Dendritic cell treated with granulocyte-macrophage colony-stimulating factor and Interleukin-4, amounts not matched to agents 40 ng/mL and 50 ng/mL, for 4 days (primary cell): ENCODE data around the gene ATP2B3.

ENCODE experiments used
- H3K27ac Mint-ChIP-seq: one replicate; pipeline ENCODE4 v1.8.0; 2022; ENCODE audit warnings: mild to moderate bottlenecking, mixed read lengths
- H3K27me3 Mint-ChIP-seq: one replicate; pipeline ENCODE4 v1.8.0; 2022; ENCODE audit warnings: mild to moderate bottlenecking, mixed read lengths
- H3K36me3 Mint-ChIP-seq: one replicate; pipeline ENCODE4 v1.8.0; 2022; ENCODE audit warnings: low read depth, mixed read lengths
- H3K4me1 Mint-ChIP-seq: one replicate; pipeline ENCODE4 v1.8.0; 2022; ENCODE audit warnings: low read depth, mixed read lengths
- H3K4me3 Mint-ChIP-seq: one replicate; pipeline ENCODE4 v1.8.0; 2022; ENCODE audit warnings: mild to moderate bottlenecking, moderate library complexity, mixed read lengths
- H3K9me3 Mint-ChIP-seq: one replicate; pipeline ENCODE4 v1.8.0; 2022; ENCODE audit warnings: mixed read lengths
- intact Hi-C: fragments of 100-400 bp; cut with micrococcal nuclease; formaldehyde crosslinking; loops from one replicate; pipeline ENCODE4 v1.15.0; 2022

ATP2B3 gene

DNA sequence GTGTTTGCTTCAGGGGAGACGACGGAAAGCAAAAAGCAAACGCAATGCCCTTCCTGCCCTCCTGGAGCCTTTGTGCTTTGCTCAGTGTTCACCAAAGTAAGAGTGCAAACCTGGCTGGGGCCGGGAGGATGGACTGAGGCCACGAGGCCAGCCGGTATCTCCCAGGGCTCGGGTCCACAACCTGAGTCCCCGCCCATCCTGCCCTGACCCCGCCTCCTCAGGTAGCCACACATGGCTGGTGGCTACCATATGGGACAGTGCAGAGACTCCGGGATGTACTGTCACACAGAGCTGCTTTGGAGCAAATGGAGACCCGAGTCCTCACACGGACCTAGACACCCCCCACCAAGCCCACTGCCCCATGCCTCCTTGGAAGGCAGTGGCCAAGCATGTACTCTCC, 4.8 kb downstream of the ATP2B3 start:
- no peaks in the 10 kb centered on the region for H3K4me1 Mint-ChIP-seq

DNA sequence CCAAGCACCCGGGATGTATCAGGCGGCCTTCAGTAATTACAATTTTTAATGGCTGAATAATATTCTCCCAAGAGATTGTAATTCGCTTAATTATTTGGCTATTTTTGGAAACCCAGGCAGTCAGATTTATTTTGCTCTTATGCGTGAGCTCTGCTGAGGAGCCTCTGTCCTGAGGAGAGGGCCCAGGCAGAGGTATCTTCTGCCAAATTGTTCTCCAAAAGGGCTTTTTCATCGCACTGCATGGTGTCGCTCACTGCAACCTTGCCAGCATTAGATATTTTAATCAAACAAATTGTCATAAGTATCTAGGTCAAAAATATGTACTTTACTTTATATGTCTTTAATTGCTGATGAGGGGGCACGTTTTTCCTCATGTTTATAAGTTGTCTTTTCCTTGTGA, 5.8 kb downstream of the ATP2B3 start:
- intact Hi-C loops, result no loop called here
- Mint-ChIP-seq H3K27ac (no peak overlapping the region), H3K4me1 (no peaks in the 10 kb centered on the region), H3K36me3 (no peaks in the 10 kb centered on the region), H3K27me3 (peaks cover 44% of the 10 kb centered on the region), H3K4me3 (no peak overlapping the region), H3K9me3 (no peaks in the 10 kb centered on the region)

More for the DNA sequence above, 4.8 kb downstream of the ATP2B3 start:
- Mint-ChIP-seq H3K27ac (no peak overlapping the region), H3K36me3 (no peaks in the 10 kb centered on the region), H3K9me3 (no peaks in the 10 kb centered on the region), H3K27me3 (peaks cover 45% of the 10 kb centered on the region), H3K4me3 (no peak overlapping the region)
- intact Hi-C loops, result no loop called here

DNA sequence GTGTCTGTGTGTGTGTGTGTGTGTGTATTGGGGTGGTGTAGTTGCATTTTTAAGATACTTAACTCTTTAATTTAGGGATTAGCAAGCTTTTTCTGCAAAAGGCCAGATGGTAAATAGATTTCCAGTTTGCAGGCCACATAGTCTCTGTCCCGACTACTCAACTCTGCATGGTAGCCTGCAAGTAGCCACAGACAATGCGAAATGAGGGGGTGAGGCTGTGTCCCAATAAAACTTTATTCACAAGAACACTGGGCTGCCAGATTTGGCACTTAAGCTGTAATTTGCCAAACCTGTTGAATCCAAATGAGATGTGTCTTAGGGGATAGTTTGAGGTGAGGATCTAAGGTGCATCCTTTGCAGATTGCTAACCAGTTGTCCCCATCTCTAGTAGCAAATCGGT, 6.8 kb downstream of the ATP2B3 start:
- intact Hi-C loops, result no loop called here
- H3K4me3 Mint-ChIP-seq, result no peak overlapping the region
- no peaks in the 10 kb centered on the region for H3K9me3 Mint-ChIP-seq
- peaks cover 37% of the 10 kb centered on the region for H3K27me3 Mint-ChIP-seq
- no peaks in the 10 kb centered on the region for H3K36me3 Mint-ChIP-seq
- H3K4me1 Mint-ChIP-seq, result no peaks in the 10 kb centered on the region
- H3K27ac Mint-ChIP-seq, result no peak overlapping the region

DNA sequence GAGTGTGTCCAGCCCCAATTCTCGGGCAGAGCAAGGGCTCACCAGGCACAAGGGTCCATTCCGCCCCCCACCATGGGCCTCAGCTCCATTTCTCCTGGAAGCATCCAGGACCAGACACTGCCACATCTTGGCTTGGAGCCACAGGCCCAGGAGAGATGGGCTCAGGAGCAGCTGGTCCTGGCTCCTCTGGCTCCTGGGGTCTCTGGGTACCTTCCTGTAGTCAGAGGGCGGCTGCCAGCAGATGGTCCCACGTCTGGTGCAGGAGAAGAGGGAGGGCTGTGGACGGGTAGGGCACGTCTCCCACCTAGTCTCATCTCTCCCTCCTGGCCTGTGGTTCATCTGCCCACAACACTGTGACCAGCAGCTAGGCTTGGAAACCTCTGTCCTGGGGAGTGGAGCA, 8.0 kb downstream of the ATP2B3 start:
- Mint-ChIP-seq H3K4me1 (no peaks in the 10 kb centered on the region), H3K4me3 (no peak overlapping the region), H3K27ac (no peak overlapping the region), H3K9me3 (no peaks in the 10 kb centered on the region), H3K36me3 (no peaks in the 10 kb centered on the region), H3K27me3 (peaks cover 28% of the 10 kb centered on the region)
- intact Hi-C loops, result no loop called here

DNA sequence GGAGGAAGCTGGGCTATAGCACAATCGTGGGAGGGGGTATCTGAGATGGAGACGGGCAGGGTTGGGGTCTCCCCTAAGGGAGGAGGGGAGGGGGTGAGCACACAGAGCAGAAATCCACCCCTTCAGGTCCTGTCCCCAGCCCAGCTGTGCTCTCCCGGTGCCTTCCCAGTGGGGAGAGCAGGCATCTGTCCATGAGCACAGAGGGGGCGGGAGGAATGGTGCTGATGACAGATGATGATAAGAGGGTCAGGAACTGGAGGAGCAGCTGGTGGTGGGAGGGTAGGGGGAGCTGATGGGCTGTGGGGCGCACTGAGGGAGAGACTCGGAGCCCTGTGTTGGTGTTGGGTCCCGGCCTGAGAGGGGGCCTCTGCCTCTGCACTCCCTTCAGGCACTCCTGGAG, 8.6 kb downstream of the ATP2B3 start:
- Mint-ChIP-seq H3K27ac (no peak overlapping the region), H3K9me3 (no peaks in the 10 kb centered on the region)
- intact Hi-C loops, result no loop called here

DNA sequence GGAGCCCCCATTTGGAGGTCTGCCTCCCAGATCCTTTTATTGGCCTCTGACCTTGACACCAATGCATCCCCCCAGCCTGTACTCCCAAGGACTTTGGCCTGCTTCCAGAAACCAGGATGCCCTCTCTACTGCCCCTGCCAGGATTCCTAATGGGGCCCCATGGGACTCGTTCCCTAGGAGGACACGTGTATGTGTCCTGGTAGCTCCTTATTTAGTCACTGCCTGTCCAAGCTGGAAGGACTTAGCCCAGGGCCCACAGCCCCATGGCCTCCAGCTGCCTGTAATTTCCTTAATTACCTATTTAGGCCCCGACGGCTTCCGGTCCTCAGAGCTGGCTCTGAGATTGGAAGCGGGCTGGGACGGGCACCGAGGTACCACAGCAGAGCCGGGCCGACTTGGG, 9.4 kb downstream of the ATP2B3 start:
- H3K9me3 Mint-ChIP-seq, result no peaks in the 10 kb centered on the region
- no peak overlapping the region for H3K4me3 Mint-ChIP-seq
- peaks cover 21% of the 10 kb centered on the region for H3K27me3 Mint-ChIP-seq
- intact Hi-C loops, result no loop called here
- no peaks in the 10 kb centered on the region for H3K4me1 Mint-ChIP-seq
- no peak overlapping the region for H3K27ac Mint-ChIP-seq
- H3K36me3 Mint-ChIP-seq, result no peaks in the 10 kb centered on the region

More for the DNA sequence above, 8.6 kb downstream of the ATP2B3 start:
- Mint-ChIP-seq H3K4me3 (no peak overlapping the region), H3K27me3 (peaks cover 25% of the 10 kb centered on the region), H3K4me1 (no peaks in the 10 kb centered on the region), H3K36me3 (no peaks in the 10 kb centered on the region)

DNA sequence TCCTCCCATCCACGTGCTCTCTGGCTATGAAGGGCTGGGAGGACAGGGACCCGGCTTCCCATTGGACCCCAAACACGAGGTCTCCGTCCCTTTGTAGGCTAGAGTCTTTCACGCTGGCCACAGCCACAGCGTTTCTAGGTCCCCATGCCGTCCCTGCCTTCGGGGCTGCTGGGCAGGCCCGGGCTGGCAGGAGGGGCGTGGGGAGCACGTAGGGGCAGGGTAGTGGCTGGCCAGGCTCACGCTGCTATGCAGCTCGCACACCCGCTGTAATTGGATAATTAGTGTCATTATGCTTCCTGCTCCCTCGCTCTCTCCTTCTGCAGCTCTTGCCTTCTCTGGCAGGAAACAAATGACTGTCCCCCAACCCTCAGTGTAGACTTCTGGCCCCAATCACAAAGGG, 9.8 kb downstream of the ATP2B3 start:
- H3K27me3 Mint-ChIP-seq, result peaks cover 17% of the 10 kb centered on the region
- H3K36me3 Mint-ChIP-seq, result no peaks in the 10 kb centered on the region
- H3K9me3 Mint-ChIP-seq, result no peaks in the 10 kb centered on the region
- no peaks in the 10 kb centered on the region for H3K4me1 Mint-ChIP-seq
- no peak overlapping the region for H3K4me3 Mint-ChIP-seq
- no peak overlapping the region for H3K27ac Mint-ChIP-seq
- intact Hi-C loops, result no loop called here

DNA sequence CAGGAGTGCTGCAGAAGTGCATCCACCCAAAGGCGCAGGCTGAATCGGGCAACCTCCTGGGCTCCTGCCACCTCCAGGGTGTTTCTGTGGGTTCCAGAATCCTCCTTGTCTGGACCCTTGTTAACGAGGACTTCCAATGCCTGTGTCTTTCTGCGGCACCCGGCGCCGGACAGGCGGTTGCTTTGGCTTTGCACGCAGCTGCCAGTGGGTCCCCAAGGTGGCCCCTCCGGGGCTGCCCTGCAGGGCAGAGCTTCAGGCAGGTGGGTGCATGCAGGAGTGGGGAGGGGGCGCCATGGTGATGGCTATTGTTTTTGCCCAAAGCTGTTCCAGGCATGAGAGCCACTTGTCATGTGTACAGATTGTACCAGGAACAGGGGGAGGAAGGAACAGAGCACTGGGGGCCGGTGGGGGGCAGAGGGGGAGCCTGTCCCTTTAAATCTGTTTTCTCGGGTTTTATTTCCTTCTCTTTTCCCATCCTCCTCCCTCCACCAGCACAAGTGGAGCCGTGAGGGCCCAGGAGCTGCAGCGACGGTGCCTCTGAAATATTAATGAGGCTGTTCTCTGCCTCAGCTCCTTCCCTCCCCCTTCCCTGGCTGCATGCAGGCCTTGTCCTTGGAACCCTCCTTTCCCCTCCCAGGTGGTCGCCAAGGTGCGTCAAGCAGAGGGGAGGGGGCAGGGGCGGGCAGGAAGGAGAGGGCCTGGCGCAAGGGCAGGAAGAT, 13.1 kb downstream of the ATP2B3 start:
- intact Hi-C loops, result no loop called here
- Mint-ChIP-seq H3K9me3 (no peaks in the 10 kb centered on the region), H3K27ac (no peak overlapping the region), H3K36me3 (no peaks in the 10 kb centered on the region), H3K27me3 (peaks cover 13% of the 10 kb centered on the region), H3K4me1 (no peaks in the 10 kb centered on the region), H3K4me3 (no peak overlapping the region)

DNA sequence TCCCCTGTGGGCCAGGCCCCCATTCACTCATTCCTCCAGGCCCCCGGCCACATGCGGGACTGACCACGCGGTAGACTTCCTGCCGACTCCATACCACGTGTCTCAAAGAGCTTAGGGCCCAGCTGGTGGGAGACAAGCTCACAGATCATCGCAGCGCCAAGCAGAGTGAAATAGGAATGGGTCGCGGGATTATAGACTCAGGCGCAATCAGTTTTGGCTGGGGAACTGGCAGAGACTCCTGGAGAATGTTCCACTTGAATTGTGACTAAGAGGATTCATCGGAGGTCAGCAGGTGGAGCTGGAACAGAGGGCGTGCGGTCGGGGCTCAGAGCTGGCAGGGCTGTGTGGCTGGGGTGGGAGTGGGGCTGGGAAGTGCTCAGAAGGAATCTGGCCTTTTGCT, 15.6 kb downstream of the ATP2B3 start:
- Mint-ChIP-seq H3K9me3 (no peaks in the 10 kb centered on the region), H3K4me3 (no peak overlapping the region), H3K4me1 (no peaks in the 10 kb centered on the region), H3K27me3 (peaks cover 5% of the 10 kb centered on the region), H3K36me3 (no peaks in the 10 kb centered on the region), H3K27ac (no peak overlapping the region)
- intact Hi-C loops, result no loop called here

DNA sequence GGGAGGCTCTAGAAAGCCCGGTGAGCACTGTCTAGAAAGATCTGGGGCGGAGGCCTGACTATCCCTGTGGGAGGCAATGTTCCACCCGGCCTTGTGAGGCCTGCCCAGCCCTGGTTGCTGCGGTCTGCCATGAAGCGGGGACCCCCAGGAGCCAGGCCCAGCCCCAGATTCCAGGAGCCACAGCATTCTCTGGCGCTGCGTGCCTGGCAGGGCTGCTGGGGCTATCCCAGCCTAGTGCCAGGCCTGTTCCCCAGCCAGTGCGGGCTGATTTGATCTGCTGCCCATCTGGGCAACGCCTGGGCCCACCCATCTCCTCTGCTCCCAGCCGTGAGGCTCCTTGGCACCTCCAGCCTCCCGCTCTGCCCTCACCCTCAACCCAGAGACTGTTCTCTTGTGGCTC, 19.6 kb downstream of the ATP2B3 start:
- no peaks in the 10 kb centered on the region for H3K36me3 Mint-ChIP-seq
- no peaks in the 10 kb centered on the region for H3K9me3 Mint-ChIP-seq
- H3K4me3 Mint-ChIP-seq, result no peak overlapping the region
- H3K27me3 Mint-ChIP-seq, result peaks cover 18% of the 10 kb centered on the region
- no peaks in the 10 kb centered on the region for H3K4me1 Mint-ChIP-seq
- H3K27ac Mint-ChIP-seq, result no peak overlapping the region
- intact Hi-C loops, result loop anchor here (5.0 kb wide), 2 partner anchors 115 to 130 kb away; no protein-coding TSS in a partner anchor

DNA sequence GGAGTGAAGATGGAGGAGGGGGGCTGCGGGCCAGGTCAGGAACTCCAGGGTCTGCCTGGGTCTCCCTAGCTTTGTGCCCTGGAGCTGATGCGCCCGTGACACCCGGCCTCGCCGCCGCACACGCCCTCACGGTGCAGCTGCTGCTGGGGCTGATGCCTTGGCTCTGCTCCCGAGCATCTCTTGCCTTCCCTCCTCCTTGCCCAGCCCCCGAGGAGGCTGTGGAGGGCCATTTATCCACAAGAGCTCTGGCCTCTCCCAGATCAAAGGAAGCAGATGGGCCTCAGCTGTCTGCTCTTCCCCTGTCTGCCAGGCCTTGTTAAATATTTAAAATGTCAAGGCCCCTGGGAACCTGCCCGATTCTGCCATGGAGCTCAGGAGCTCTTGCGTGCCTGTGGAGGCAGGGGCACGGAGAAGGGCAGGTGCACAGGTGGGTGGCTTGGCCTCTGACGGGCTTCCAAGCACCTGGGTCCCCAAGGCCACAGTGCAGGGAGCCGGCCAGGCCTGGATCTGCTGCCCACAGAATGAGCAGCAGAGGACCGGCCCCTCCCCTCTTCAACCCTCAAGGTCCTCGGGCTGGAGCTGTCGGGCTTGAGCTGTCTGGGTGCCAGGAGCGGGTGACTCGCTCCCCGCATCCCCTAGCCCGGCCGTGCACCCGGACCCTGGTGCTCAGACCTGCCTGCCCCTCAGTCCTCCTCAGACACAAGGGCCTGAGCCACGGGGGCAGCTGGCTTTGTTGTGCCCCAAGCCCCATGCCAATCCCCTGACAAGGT, 20.3 kb downstream of the ATP2B3 start:
- intact Hi-C loops, result loop anchor here (5.0 kb wide), 2 partner anchors 115 to 130 kb away; no protein-coding TSS in a partner anchor
- no peaks in the 10 kb centered on the region for H3K9me3 Mint-ChIP-seq

DNA sequence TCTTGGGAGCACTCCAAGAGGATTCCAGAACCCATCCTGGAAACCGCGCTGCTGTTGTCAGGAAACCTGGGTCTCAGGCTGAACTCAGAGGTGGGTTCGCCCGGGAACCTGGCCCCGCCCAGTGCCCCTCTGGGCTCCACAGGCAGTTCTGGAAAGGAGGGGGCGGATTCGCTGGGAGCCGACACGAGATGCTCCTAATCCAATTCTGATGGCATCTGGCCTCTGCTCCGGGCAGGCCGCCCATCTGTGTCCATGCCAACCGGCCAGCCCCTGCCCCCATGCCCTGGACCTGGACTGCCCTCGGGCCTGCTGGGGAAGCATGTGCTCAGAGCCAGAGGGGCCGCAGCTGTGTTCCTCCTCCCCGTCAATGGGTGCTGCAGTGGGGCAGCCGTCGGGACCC, 21.0 kb downstream of the ATP2B3 start:
- intact Hi-C loops, result loop anchor here (5.0 kb wide), 2 partner anchors 114 to 129 kb away; no protein-coding TSS in a partner anchor
- Mint-ChIP-seq H3K36me3 (no peaks in the 10 kb centered on the region), H3K9me3 (no peaks in the 10 kb centered on the region), H3K27ac (no peak overlapping the region), H3K4me1 (no peaks in the 10 kb centered on the region), H3K4me3 (no peak overlapping the region), H3K27me3 (peaks cover 18% of the 10 kb centered on the region)

More for the DNA sequence above, 20.3 kb downstream of the ATP2B3 start:
- H3K27me3 Mint-ChIP-seq, result peaks cover 18% of the 10 kb centered on the region
- no peak overlapping the region for H3K4me3 Mint-ChIP-seq
- no peaks in the 10 kb centered on the region for H3K4me1 Mint-ChIP-seq
- H3K27ac Mint-ChIP-seq, result no peak overlapping the region
- H3K36me3 Mint-ChIP-seq, result no peaks in the 10 kb centered on the region

DNA sequence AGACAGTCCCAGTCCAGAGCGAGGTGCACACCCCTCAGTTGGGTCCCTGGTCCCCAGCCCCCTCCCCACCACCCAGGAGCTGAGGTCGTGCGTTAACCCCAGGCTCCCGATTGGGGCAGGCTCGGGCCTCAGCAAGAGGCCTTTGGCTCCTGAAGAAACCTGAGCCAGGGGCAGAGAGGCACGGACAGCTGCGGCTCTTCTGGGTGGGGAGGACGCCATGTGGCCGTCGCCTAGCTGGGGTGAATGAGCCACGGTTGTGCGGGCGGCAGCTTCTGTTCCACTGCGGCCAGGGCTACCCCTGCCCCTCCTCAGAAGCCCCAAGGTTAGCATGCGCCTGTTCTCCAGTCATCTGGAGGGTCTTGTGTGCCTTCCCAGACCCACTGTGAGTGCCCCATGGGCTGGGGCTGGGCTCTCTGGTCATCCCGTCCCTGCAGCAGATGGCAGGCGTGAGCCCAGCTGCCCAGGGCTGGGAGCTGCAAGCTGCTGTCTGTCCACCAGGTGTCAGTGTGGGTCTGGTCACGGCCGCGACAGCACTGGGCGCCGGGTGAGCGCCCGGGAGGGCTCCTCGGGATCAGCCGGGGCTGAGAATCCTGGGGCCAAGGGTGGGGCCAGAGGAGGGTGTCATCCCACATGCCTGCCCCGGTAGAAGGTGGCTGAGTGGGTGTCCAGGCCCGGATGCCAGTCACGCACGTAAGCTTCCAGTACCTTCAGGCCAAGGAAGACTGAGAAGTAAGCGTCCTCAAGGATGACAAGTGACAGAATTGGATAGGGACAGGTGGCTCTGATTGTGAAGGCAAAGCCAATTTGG, 21.9 kb downstream of the ATP2B3 start:
- H3K9me3 Mint-ChIP-seq, result no peaks in the 10 kb centered on the region
- intact Hi-C loops, result loop anchor here (5.0 kb wide), 2 partner anchors 113 to 128 kb away; no protein-coding TSS in a partner anchor
- no peak overlapping the region for H3K27ac Mint-ChIP-seq
- H3K4me1 Mint-ChIP-seq, result no peaks in the 10 kb centered on the region
- H3K4me3 Mint-ChIP-seq, result no peak overlapping the region
- H3K36me3 Mint-ChIP-seq, result no peaks in the 10 kb centered on the region
- peaks cover 17% of the 10 kb centered on the region for H3K27me3 Mint-ChIP-seq

DNA sequence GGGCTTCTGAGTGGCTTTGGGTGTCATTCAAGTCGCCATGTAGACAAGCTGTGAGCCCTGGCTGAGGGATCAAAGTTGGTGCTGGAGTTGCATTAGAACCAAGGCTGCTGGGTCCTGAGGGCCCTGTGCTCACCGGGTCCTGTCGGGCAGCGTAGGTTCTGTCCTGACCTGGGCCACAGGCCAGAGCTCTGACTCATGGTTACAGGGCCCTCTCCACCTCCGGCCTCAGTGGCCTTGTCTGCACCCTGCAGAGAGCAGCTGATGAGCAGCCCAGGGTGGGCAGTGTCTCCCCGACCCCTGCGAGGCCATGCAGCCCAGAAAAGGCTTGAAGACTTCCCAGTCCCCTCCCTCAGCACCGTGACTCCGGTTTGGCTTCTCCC, 22.5 kb downstream of the ATP2B3 start:
- intact Hi-C loops, result loop anchor here (5.0 kb wide), 2 partner anchors 112 to 127 kb away; no protein-coding TSS in a partner anchor
- Mint-ChIP-seq H3K36me3 (no peaks in the 10 kb centered on the region), H3K4me3 (no peak overlapping the region), H3K9me3 (no peaks in the 10 kb centered on the region), H3K27ac (no peak overlapping the region), H3K27me3 (peaks cover 18% of the 10 kb centered on the region), H3K4me1 (no peaks in the 10 kb centered on the region)
